ENCODE data around the gene NPY. TPM values are rescaled to one million over a fixed set of nuclear protein-coding genes. Genes with fewer than 3 reads are reported as not detected.

Gene NPY
- total RNA-seq, 1 experiment from 2014 or later: not detected

DNA sequence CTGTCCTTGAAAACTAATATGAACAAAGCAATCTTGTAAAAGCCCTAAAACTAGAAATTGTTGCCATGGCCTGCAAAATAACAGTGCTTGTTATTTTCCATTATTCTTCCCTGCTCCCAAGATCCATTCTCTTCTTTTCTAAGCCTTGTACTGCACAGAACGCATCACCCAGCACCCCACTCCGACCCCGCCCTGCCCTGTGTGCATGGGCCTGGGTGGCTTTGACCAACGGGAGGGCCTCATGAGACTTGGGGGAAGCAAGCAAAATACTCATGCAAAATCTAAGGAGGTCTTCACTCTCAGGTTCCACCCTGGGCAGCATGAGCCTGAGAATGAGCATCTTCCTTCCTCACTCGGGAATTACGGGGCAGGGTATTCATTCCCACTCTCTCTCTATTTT is 32.4 kb downstream of the NPY start:
- no peak for DNase-seq (ENCODE audit: low spot score)

DNA sequence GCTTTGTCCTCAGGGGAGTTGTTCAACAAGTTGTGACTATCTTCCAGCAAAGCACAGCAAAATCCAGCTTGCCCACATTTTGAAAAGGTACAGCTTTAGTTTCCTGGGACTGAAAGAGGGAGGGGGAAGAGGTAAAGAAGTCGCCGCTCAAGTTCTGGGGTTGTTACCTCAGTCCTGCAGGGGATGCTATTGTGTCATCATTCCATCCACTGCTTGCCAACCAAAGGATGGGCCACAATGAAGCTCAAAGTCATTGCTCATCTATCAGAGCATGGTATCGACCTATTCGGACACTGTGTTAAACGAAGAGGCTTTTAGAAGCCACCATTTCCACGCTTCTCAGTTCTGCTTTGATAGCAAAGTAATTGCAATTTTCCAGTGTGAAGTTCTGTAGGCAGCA is 34.3 kb downstream of the NPY start:
- peak; percentile 8 for DNase-seq (ENCODE audit: low spot score)

GRCh38 chr7:24319209-24319608 is 35.2 kb downstream of the NPY start:
- DNase-seq (ENCODE audit: low spot score): no peak

- no peak for DNase-seq (ENCODE audit: low spot score)
Observed at GRCh38 chr7:24323961-24324480, 40.0 kb downstream of the NPY start.

- DNase-seq (ENCODE audit: low spot score): no peak
Observed at GRCh38 chr7:24325708-24326107, 41.7 kb downstream of the NPY start.

DNA sequence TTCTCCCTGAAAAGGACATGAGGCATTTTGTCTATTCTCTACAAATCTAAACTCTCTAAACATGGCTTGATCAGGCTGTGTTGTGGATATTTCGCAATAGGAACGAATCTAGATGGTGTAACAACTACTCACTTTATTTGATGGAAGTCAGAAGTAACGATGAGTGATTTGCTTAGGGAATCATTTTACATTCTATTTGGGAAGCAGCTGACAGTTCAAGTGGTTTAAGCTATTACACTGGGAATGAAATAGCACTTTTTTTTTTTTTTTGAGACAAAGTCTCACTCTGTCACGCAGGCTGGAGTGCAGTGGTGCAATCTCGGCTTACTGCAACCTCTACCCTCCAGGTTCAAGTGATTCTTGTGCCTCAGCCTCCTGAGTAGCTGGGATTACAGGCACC is 44.1 kb downstream of the NPY start:
- no peak for DNase-seq (ENCODE audit: low spot score)

DNA sequence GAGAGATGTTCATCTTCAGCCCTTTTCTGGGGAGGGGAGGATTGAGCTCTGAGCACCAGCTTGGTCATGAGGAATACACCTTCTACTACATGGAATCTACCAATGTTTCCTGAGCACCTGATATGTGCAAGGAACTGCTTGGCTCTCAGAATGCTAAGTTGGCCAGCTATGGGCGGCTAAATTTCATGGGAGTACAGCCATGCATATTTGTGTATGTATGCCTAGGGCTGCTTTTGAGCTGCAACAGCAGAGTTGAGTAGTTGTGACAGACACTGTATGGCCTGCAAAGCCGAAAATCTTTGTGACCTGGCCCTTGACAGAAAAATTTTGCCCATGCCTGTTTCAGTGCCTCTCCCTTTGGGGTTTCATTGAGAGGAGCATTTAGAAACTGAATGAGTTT is 44.9 kb downstream of the NPY start:
- no peak for DNase-seq (ENCODE audit: low spot score)

DNA sequence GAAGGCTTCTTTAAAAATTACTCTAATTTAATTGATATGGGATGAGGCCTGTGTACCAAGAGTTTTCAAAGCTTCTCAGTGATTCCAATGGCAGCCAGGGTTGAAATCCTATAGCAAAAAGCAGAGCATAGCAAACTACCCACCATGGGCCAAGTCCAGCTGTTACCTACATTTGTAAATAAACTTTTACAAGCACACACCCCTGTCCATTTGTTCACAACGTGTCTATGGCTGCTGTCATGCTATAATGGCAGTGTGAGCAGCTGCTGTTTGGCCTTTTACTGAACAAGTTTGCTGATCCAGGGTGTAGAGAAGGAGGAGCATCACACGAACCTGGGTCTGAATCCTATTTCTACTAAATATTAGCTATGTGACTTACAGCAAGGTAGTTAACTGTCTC is 50.0 kb downstream of the NPY start:
- DNase-seq (ENCODE audit: low spot score): no peak

DNA sequence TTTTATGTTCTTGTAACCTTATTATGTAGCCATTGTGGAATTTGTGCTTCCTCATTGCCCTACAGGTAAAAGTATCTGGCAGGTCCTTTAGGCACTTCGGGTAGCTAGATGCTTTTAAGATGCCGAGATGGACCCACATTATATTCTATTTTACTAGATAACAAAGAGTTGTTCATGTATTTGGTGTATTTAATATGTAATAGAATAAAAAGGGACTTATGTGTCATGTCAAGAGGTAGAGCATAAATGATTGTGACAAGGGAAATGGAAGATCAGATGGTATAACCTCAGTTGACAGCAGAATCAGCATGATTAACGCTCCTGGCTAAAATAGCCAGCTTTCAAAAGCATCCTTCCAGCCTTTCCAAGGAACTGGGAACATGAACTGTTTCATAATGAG is 50.6 kb downstream of the NPY start:
- no peak for DNase-seq (ENCODE audit: low spot score)

GRCh38 chr7:24336461-24336860 is 52.5 kb downstream of the NPY start:
- no peak for DNase-seq (ENCODE audit: low spot score)

DNA sequence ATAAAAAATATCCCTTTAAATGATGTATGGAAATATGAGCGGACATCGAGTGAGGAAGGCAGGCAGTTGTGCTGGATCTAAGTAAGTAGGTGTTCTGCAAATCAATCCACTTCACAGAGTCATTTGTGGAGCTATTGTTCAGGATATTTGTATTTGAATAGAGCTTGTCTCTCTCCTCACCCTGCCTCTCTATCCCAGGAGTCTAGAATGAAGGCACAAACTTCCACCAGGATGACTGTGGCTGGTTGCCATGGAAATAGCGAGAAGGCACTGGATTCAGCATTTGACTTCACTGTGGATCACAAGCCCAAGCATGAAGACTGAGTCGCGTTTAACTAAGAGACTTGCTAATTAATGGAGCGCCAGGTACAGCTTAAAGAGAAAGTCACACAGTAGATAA is 53.2 kb downstream of the NPY start:
- DNase-seq (ENCODE audit: low spot score): peak; percentile 16

DNA sequence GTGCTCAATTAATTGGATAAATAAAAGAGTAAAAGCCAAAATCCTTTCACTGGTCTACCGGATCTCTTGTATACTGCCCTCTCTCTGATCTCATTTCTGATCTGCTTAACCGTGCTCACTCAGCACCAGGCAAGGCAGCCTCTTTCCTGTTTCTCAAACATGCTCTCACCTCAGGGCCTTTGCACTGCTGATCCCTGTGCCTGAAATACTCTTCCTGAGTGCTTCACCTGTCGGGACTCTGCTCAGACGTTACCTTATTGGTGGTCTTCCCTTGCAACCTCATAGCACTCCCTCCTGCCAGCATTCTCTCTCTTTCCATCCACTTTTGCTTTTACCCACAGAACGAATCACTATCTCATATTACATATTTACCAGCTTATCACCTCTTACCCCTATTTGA is 55.6 kb downstream of the NPY start:
- DNase-seq (ENCODE audit: low spot score): no peak

GRCh38 chr7:24340727-24341126 is 56.7 kb downstream of the NPY start:
- DNase-seq (ENCODE audit: low spot score): no peak

All from A172 (cell line).